RWPE1 (cell line): Measurements from ENCODE around the gene CMTM5.

Source experiments
- CTCF ChIA-PET: fragments of 350-600 bp; sonication (Branson Sonifier 250); formaldehyde crosslinking; extraction: SDS; loops from one replicate; lab custom pipeline; 2021; lab: Yijun Ruan, JAX
- POLR2A ChIA-PET: fragments of 400-600 bp; formaldehyde crosslinking; extraction: SDS; loops from one replicate; lab custom pipeline; 2020; ENCODE audit warnings: antibody characterized with exemption; ENCODE audit not compliant: low non-redundant PET; lab: Yijun Ruan, JAX
- DNase-seq: peaks from one replicate; pipeline ENCODE4 v3.0.0; 2012; ENCODE audit warnings: low spot score
- H3K27ac ChIP-seq: fragments of 450-650 bp; 2 replicates; pipeline ENCODE4 v1.5.1; 2017
- TF ChIP-seq, protein P1 (sequence below): fragments of 450-650 bp; conservative IDR thresholded peaks from 2 replicates; pipeline ENCODE4 v1.5.1; 2017; ENCODE audit warnings: low read depth, mild to moderate bottlenecking

The CMTM5 gene

DNA sequence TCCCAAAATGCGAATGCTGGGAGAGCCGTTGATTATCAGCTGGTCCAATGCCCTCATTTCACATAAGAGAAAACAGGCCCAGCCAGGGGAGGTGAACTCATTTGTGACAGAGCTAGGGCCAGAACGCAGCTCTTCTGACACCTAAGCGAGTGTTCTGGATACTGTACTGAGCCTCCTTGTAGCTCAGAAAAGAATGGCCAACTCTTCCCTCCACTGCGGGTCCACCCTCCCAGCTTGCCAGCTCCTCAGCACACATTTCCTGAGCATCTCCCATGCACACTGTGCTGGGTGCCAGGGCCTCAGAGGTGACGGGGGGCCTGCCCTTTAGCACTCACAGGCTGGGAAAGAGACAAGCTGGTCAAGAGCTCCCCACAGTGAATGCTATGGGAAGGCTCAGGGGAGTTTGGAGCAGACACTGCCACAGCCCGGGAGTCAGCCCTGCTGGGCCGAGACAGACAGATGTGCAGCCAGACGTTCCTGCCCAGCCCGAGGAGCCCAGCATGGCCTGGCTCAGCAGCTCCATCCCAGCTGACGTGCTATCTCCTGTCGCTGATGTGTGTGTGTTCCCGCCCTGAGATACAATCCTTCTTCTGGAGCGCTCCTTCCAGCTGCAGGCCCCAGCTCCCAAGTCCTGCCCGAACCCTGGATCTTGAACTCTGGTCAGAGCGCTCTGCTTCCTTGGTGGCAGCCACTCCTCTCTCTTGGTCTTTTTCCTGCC, 3.5 kb downstream of the CMTM5 start:
- TF ChIP-seq, protein P1, sequence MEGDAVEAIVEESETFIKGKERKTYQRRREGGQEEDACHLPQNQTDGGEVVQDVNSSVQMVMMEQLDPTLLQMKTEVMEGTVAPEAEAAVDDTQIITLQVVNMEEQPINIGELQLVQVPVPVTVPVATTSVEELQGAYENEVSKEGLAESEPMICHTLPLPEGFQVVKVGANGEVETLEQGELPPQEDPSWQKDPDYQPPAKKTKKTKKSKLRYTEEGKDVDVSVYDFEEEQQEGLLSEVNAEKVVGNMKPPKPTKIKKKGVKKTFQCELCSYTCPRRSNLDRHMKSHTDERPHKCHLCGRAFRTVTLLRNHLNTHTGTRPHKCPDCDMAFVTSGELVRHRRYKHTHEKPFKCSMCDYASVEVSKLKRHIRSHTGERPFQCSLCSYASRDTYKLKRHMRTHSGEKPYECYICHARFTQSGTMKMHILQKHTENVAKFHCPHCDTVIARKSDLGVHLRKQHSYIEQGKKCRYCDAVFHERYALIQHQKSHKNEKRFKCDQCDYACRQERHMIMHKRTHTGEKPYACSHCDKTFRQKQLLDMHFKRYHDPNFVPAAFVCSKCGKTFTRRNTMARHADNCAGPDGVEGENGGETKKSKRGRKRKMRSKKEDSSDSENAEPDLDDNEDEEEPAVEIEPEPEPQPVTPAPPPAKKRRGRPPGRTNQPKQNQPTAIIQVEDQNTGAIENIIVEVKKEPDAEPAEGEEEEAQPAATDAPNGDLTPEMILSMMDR, result peak; percentile 59; the same call in 1 of the 2 replicates
- CTCF ChIA-PET, result interaction anchor here (0.5 to 2.8 kb wide), 20 partner anchors 8 to 336 kb away, joined by 3 to 34 read pairs (median 6); partner anchors contain the start of gene PABPN1
- POLR2A ChIA-PET, result no interaction called here
- DNase-seq, result no peak
- no peak overlapping the region for H3K27ac ChIP-seq

DNA sequence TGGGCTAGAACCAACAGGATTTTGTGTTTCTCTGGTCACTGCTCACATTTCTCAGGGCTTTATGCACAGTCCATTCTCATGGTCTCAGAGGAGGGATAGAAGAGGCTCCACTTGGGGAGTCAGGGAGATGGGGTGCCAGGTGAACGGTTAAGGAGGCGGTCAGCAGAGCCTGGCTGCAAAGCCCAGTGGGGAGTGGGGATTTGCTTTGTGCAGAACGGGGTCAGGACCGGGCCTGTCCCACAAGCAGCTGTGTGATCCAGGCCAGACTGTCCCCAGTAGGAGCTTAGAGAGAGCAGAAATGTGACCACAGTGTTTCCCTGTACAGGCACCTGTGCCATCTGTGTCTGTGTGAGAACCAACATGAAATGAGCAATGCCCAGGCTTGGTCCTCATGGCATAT, 4.1 kb downstream of the CMTM5 start:
- ChIA-PET POLR2A (no interaction called here), CTCF (interaction anchor here (0.6 to 2.8 kb wide), 12 partner anchors 8 to 240 kb away, joined by 3 to 34 read pairs (median 8); no protein-coding TSS in a partner anchor)
- TF ChIP-seq, protein P1, result no peak
- DNase-seq, result no peak
- no peak overlapping the region for H3K27ac ChIP-seq

DNA sequence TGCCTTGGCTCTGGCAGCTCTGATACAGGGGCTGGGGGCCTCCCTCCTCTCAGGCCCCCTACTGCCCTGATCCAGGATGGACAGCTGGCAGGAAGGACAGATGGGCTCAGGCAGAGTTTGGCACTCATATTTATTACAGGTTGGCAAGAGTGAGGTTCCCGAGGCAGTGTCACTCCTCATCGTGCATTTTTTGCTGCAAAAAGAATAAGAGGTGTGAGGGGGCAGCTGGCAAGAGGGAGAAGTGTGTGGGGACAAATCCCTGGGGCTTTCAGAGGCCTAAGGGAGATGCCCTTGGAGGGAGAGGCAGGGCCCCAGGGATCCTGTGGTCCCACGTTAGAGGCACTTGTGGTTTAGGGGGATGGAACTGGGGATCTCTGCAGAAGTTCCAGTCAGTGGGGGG, 5.0 kb downstream of the CMTM5 start:
- no peak overlapping the region for H3K27ac ChIP-seq
- no peak for DNase-seq
- TF ChIP-seq, protein P1, result no peak
- ChIA-PET POLR2A (no interaction called here), CTCF (no interaction called here)

- TF ChIP-seq, protein P1, result no peak
- no peak for DNase-seq
- ChIA-PET POLR2A (no interaction called here), CTCF (interaction anchor here (0.6 kb wide), 1 partner anchor 790 kb away, joined by 3 read pairs; no protein-coding TSS in a partner anchor)
- no peak overlapping the region for H3K27ac ChIP-seq
Observed at GRCh38 chr14:23382276-23382675, 5.4 kb downstream of the CMTM5 start.

DNA sequence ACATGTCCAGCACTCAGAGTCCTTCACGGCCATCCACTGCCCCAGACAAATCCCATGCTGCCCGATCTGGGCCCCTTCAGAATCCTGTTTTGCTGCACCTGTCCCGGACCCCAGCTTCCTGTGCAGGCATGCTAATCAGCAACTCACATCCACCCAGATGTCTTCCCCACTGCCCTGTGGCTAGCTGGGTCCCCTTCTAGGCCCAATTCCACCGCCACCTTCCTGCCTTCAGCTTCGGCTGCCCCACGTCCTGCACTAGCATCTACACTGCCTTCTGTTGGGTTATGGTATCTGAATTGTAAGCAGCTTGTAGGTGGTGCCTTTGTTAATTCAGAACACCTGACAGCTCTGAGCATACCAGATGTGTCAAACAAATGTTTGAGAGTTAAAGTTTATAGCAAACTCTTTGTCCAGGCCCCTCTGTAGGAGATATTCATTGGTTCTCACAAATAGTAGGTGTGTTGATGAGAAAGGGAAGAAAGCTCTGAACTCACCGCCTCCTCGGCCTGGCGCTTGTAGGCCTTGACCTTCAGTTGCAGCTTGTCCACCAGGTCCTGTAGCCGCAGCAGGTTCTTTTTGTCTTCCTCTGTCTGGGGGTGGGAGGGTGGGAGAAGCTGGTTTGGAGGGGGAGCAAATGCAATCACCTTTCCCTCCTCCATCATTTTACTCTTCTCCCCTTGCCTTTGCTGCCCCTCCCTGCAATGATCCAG, 6.0 kb downstream of the CMTM5 start:
- TF ChIP-seq, protein P1, result no peak
- ChIA-PET POLR2A (interaction anchor here (0.5 to 0.6 kb wide), 2 partner anchors 13 to 125 kb away, joined by 3 read pairs; no protein-coding TSS in a partner anchor), CTCF (interaction anchor here (0.6 kb wide), 1 partner anchor 790 kb away, joined by 3 read pairs; no protein-coding TSS in a partner anchor)
- DNase-seq, result no peak
- H3K27ac ChIP-seq, result no peak overlapping the region

DNA sequence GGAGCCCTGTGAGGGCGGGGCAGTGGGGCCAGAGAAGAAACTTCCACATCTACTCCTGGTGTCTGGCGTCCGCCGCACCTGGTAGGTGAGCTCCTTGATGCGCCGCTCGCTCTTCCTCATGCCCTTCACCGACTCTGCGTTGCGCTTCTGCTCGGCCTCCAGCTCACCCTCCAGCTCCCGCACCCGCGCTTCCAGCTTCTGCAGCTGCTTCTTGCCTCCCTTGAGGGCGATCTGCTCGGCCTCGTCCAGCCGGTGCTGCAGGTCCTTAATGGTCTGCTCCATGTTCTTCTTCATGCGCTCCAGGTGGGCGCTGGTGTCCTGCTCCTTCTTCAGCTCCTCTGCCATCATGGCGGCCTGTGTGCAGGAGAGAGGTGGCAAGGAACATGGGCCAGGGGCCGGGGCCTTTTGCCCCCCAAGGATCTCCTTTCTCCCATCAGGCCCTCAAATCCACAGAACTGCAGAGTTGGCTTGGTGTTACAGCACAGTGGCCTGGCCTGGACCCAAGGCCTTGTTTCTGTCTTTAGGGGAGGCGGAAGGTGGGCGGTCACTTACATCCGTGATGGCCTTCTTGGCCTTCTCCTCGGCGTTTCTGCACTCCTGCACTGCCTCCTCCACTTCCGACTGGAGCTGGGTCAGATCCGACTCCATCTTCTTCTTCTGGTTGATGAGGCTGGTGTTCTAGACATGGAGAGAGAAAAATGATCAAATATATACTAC, 7.7 kb downstream of the CMTM5 start:
- ChIA-PET CTCF (interaction anchor here (1.0 to 1.5 kb wide), 2 partner anchors 24 to 30 kb away, joined by 3 to 5 read pairs; no protein-coding TSS in a partner anchor), POLR2A (interaction anchor here (0.6 kb wide), 1 partner anchor 59 kb away, joined by 6 read pairs; no protein-coding TSS in a partner anchor)
- TF ChIP-seq, protein P1, result no peak

More for the DNA sequence above, 7.7 kb downstream of the CMTM5 start:
- DNase-seq, result no peak
- no peak overlapping the region for H3K27ac ChIP-seq
